Neural cell (in vitro differentiated cells): ENCODE measurements around the gene DBNDD1.

Experiments
- CTCF ChIP-seq: fragments of 450-650 bp; IDR thresholded peaks from 2 replicates; pipeline ENCODE4 v1.5.1; 2014; ENCODE audit warnings: antibody characterized with exemption, mild to moderate bottlenecking, moderate library complexity; ENCODE audit not compliant: poor library complexity, severe bottlenecking
- EP300 ChIP-seq: fragments of 450-650 bp; conservative IDR thresholded peaks from 2 replicates; pipeline ENCODE4 v1.6.1; 2014; ENCODE audit warnings: antibody characterized with exemption, mild to moderate bottlenecking, moderate library complexity; ENCODE audit not compliant: poor library complexity, severe bottlenecking
- EZH2 ChIP-seq: fragments of 200-600, 300-800 bp; shearing (Covaris generic), sonication (generic); IDR thresholded peaks from 2 replicates; pipeline ENCODE4 v1.6.1; 2014; ENCODE audit warnings: antibody characterized with exemption, low read length, borderline replicate concordance, mild to moderate bottlenecking; ENCODE audit not compliant: insufficient read depth, poor library complexity, severe bottlenecking
- MXI1 ChIP-seq: fragments of 450-650 bp; conservative IDR thresholded peaks from 2 replicates; pipeline ENCODE4 v1.6.1; 2014; ENCODE audit warnings: antibody characterized with exemption, mild to moderate bottlenecking; ENCODE audit not compliant: poor library complexity, severe bottlenecking
- POLR2AphosphoS5 ChIP-seq: IDR thresholded peaks from 2 replicates; pipeline ENCODE4 v1.6.1; 2012
- RAD21 ChIP-seq: fragments of 450-650 bp; conservative IDR thresholded peaks from 2 replicates; pipeline ENCODE4 v1.6.1; 2014; ENCODE audit warnings: antibody characterized with exemption, mild to moderate bottlenecking, moderate library complexity
- SMC3 ChIP-seq: fragments of 450-650 bp; conservative IDR thresholded peaks from 2 replicates; pipeline ENCODE4 v1.6.1; 2014; ENCODE audit warnings: antibody characterized with exemption, mild to moderate bottlenecking, moderate library complexity; ENCODE audit not compliant: poor library complexity
- TAF1 ChIP-seq: IDR thresholded peaks from 2 replicates; pipeline ENCODE4 v1.6.1; 2012; ENCODE audit warnings: low read depth
- TF ChIP-seq, protein P1 (sequence below): IDR thresholded peaks from 2 replicates; pipeline ENCODE4 v1.6.1; 2012; ENCODE audit warnings: borderline replicate concordance

DNA sequence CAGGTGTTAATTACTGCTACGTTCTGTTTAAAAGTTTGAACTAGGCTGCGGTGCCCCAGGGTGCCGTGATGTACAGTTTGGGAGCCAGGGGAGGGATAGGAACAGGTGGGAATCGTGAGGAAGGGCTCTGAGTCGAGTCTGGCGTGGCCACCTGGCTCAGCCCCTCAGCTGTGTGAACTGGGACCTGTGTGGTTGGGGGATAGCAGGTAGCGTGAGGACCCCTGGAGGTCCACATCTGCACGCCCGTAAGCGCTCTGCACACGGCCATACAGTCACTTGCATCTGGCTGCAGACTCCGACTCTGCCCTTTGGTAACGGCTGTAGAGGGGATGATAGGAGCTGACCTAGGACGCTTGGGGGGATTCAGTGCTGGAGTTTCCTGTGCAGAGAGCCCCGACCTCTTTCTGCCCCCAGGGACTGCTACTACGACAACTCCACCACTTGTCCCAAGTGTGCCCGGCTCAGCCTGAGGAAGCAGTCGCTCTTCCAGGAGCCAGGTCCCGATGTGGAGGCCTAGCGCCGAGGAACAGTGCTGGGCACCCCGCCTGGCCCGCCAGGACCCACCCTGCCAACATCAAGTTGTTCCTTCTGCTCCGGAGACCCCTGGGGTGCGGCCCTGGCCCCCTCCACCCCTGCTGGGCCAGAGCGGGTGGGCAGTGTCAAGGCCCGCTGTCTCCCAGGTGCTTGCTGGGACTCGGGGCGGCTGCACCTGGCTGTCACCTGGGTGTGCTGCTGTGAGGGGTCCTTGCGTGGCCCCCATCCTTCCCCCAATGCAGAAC is 53.6 kb downstream of the DBNDD1 start:
- no peak for TF ChIP-seq POLR2AphosphoS5
- TF ChIP-seq CTCF: no peak
- no peak for TF ChIP-seq TAF1
- TF ChIP-seq, protein P1, sequence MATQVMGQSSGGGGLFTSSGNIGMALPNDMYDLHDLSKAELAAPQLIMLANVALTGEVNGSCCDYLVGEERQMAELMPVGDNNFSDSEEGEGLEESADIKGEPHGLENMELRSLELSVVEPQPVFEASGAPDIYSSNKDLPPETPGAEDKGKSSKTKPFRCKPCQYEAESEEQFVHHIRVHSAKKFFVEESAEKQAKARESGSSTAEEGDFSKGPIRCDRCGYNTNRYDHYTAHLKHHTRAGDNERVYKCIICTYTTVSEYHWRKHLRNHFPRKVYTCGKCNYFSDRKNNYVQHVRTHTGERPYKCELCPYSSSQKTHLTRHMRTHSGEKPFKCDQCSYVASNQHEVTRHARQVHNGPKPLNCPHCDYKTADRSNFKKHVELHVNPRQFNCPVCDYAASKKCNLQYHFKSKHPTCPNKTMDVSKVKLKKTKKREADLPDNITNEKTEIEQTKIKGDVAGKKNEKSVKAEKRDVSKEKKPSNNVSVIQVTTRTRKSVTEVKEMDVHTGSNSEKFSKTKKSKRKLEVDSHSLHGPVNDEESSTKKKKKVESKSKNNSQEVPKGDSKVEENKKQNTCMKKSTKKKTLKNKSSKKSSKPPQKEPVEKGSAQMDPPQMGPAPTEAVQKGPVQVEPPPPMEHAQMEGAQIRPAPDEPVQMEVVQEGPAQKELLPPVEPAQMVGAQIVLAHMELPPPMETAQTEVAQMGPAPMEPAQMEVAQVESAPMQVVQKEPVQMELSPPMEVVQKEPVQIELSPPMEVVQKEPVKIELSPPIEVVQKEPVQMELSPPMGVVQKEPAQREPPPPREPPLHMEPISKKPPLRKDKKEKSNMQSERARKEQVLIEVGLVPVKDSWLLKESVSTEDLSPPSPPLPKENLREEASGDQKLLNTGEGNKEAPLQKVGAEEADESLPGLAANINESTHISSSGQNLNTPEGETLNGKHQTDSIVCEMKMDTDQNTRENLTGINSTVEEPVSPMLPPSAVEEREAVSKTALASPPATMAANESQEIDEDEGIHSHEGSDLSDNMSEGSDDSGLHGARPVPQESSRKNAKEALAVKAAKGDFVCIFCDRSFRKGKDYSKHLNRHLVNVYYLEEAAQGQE: no peak
- TF ChIP-seq EZH2: no peak
- TF ChIP-seq EP300: no peak
- no peak for TF ChIP-seq RAD21
- no peak for TF ChIP-seq SMC3
- no peak for TF ChIP-seq MXI1
